ENCODE results near the gene MIP. TPM values are rescaled to one million over a fixed set of nuclear protein-coding genes. Genes with fewer than 3 reads are reported as not detected.

Gene MIP
- total and polyA plus RNA-seq, 2 of the 13 experiments (the other 11 are each of a cell fraction or from before 2014, with no cell fraction given), result not detected

GRCh38 chr12:56488041-56488955, 33.8 kb upstream of the MIP start, which contains the start of gene GLS2 (continued):
- peak; percentile 87 for TF ChIP-seq E2F1 (CRISPR knock-in tag; IDR thresholded peaks at IDR 0.05)
- TF ChIP-seq ATF1 (CRISPR knock-in tag; IDR thresholded peaks at IDR 0.05), result no peak; the same call in 1 of the 2 replicates
- TF ChIP-seq HNRNPL (IDR thresholded peaks at IDR 0.05; ENCODE audit: low read depth, low read length), result 0 out of 2 replicates have a peak, but pooled peaks have one; percentile 3
- TF ChIP-seq RBAK (CRISPR knock-in tag; IDR thresholded peaks at IDR 0.05), result no peak
- TF ChIP-seq ZNF639 (CRISPR knock-in tag; conservative IDR thresholded peaks at IDR 0.05), result no peak; the same call in 1 of the 2 replicates
- peak; percentile 57; the same call in 1 of the 2 replicates for TF ChIP-seq THAP8 (CRISPR knock-in tag; IDR thresholded peaks at IDR 0.05; ENCODE audit: borderline replicate concordance)
- TF ChIP-seq HOXA9 (CRISPR knock-in tag; IDR thresholded peaks at IDR 0.05; ENCODE audit: borderline replicate concordance), result peak; percentile 85; the same call in 1 of the 2 replicates
- peak; percentile 93; the same call in 1 of the 2 replicates for TF ChIP-seq ZNF773 (CRISPR knock-in tag; IDR thresholded peaks at IDR 0.05; ENCODE audit: borderline replicate concordance)
- TF ChIP-seq ZNF589 (CRISPR knock-in tag; conservative IDR thresholded peaks at IDR 0.05), result peak; percentile 85
- no peak for TF ChIP-seq ZNF414 (CRISPR knock-in tag; IDR thresholded peaks at IDR 0.05)
- TF ChIP-seq HMGXB3 (CRISPR knock-in tag; IDR thresholded peaks at IDR 0.05; ENCODE audit: borderline replicate concordance), result no peak
- 0 out of 2 replicates have a peak, but pooled peaks have one; percentile 65 for TF ChIP-seq NFE2L1 (CRISPR knock-in tag; IDR thresholded peaks at IDR 0.05; ENCODE audit: borderline replicate concordance)
- TF ChIP-seq AHR (CRISPR knock-in tag; IDR thresholded peaks at IDR 0.05), result peak; percentile 82; the same call in 1 of the 2 replicates
- TF ChIP-seq PAXIP1 (CRISPR knock-in tag; conservative IDR thresholded peaks at IDR 0.05), result no peak; the same call in 1 of the 2 replicates
- TF ChIP-seq ZNF547 (CRISPR knock-in tag; IDR thresholded peaks at IDR 0.05), result peak; percentile 91; the same call in 1 of the 2 replicates

Data from HepG2 (cell line).